ENCODE results near the gene SLC33A1.

- peak; percentile 47 for TF ChIP-seq CTCF (IDR thresholded peaks at IDR 0.05; ENCODE audit: borderline replicate concordance, extremely low read depth, low read length, poor library complexity, severe bottlenecking)
- TF ChIP-seq EZH2 (IDR thresholded peaks at IDR 0.05; ENCODE audit: borderline replicate concordance, low read depth, low read length, severe bottlenecking): no peak
Observed at GRCh38 chr3:155859859-155860258, 5.6 kb upstream of the SLC33A1 start.

Data from DND-41 (cell line).